B cell (primary cell): ENCODE measurements around the gene RNASE7.

Source experiments
- EZH2 ChIP-seq: IDR thresholded peaks from 2 replicates; pipeline ENCODE4 v1.6.1; 2012; ENCODE audit warnings: borderline replicate concordance, low read depth, mild to moderate bottlenecking, moderate library complexity, low read length; ENCODE audit not compliant: insufficient read depth, poor library complexity, severe bottlenecking
- TF ChIP-seq, protein P1 (sequence below): fragments of 200-600 bp; IDR thresholded peaks from one replicate; pipeline ENCODE4 v1.8.0; 2022; ENCODE audit warnings: antibody characterized with exemption, mild to moderate bottlenecking

GRCh38 chr14:21069388-21070082 is 27.4 kb downstream of the RNASE7 start:
- TF ChIP-seq, protein P1, sequence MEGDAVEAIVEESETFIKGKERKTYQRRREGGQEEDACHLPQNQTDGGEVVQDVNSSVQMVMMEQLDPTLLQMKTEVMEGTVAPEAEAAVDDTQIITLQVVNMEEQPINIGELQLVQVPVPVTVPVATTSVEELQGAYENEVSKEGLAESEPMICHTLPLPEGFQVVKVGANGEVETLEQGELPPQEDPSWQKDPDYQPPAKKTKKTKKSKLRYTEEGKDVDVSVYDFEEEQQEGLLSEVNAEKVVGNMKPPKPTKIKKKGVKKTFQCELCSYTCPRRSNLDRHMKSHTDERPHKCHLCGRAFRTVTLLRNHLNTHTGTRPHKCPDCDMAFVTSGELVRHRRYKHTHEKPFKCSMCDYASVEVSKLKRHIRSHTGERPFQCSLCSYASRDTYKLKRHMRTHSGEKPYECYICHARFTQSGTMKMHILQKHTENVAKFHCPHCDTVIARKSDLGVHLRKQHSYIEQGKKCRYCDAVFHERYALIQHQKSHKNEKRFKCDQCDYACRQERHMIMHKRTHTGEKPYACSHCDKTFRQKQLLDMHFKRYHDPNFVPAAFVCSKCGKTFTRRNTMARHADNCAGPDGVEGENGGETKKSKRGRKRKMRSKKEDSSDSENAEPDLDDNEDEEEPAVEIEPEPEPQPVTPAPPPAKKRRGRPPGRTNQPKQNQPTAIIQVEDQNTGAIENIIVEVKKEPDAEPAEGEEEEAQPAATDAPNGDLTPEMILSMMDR = no peak
- peak; percentile 11 for TF ChIP-seq EZH2
